ENCODE measurements around the gene DBET.
"Not testable (repeated sequence)": the region's sequence is repeated elsewhere in the genome, so short reads cannot be mapped to it uniquely, and the experiment has no call there.

DBET gene

GRCh38 chr4:190021973-190022372 is 42.3 kb upstream of the DBET start:
- peaks cover 72% of the 10 kb centered on the region for H3K27me3 ChIP-seq (ENCODE audit: control insufficient read depth, insufficient read depth, low read length)
- not testable (repeated sequence) for H3K9me3 ChIP-seq (ENCODE audit: control insufficient read depth, low read depth, low read length); H3K27ac ChIP-seq (ENCODE audit: low read length); H3K9ac ChIP-seq (ENCODE audit: low read length); H3K4me3 ChIP-seq (ENCODE audit: low read length); H3K4me1 ChIP-seq (ENCODE audit: control insufficient read depth, low read depth, low read length); H3K36me3 ChIP-seq (ENCODE audit: control insufficient read depth, low read depth, low read length)

GRCh38 chr4:190022614-190023281 is 41.6 kb upstream of the DBET start:
- peaks cover 64% of the 10 kb centered on the region for H3K27me3 ChIP-seq (ENCODE audit: control insufficient read depth, insufficient read depth, low read length)

GRCh38 chr4:190027156-190027555 is 37.1 kb upstream of the DBET start, which contains the start of gene FRG2:
Gene FRG2 (minus strand): TSS chr4:190027256. CDS start chr4:190027204, 52 bp downstream.
- H3K27me3 ChIP-seq (ENCODE audit: control insufficient read depth, insufficient read depth, low read length), result peaks cover 25% of the 10 kb centered on the region
- H3K36me3 ChIP-seq (ENCODE audit: control insufficient read depth, low read depth, low read length); H3K27ac ChIP-seq (ENCODE audit: low read length); H3K9me3 ChIP-seq (ENCODE audit: control insufficient read depth, low read depth, low read length); H3K4me3 ChIP-seq (ENCODE audit: low read length); H3K4me1 ChIP-seq (ENCODE audit: control insufficient read depth, low read depth, low read length); H3K9ac ChIP-seq (ENCODE audit: low read length): not testable (repeated sequence)

More at GRCh38 chr4:190022614-190023281, 41.6 kb upstream of the DBET start:
- H3K36me3 ChIP-seq (ENCODE audit: control insufficient read depth, low read depth, low read length); H3K4me1 ChIP-seq (ENCODE audit: control insufficient read depth, low read depth, low read length); H3K4me3 ChIP-seq (ENCODE audit: low read length); H3K9me3 ChIP-seq (ENCODE audit: control insufficient read depth, low read depth, low read length); H3K9ac ChIP-seq (ENCODE audit: low read length); H3K27ac ChIP-seq (ENCODE audit: low read length): not testable (repeated sequence)

GRCh38 chr4:190031264-190031663 is 33.0 kb upstream of the DBET start:
- not testable (repeated sequence) for H3K4me1 ChIP-seq (ENCODE audit: control insufficient read depth, low read depth, low read length); H3K4me3 ChIP-seq (ENCODE audit: low read length); H3K36me3 ChIP-seq (ENCODE audit: control insufficient read depth, low read depth, low read length); H3K9me3 ChIP-seq (ENCODE audit: control insufficient read depth, low read depth, low read length); H3K9ac ChIP-seq (ENCODE audit: low read length); H3K27me3 ChIP-seq (ENCODE audit: control insufficient read depth, insufficient read depth, low read length); H3K27ac ChIP-seq (ENCODE audit: low read length)

- H3K9me3 ChIP-seq (ENCODE audit: control insufficient read depth, low read depth, low read length); H3K9ac ChIP-seq (ENCODE audit: low read length); H3K4me1 ChIP-seq (ENCODE audit: control insufficient read depth, low read depth, low read length); H3K36me3 ChIP-seq (ENCODE audit: control insufficient read depth, low read depth, low read length); H3K27ac ChIP-seq (ENCODE audit: low read length); H3K4me3 ChIP-seq (ENCODE audit: low read length): not testable (repeated sequence)
- H3K27me3 ChIP-seq (ENCODE audit: control insufficient read depth, insufficient read depth, low read length), result peaks cover 23% of the 10 kb centered on the region
These were observed 26.5 kb upstream of the DBET start for GRCh38 chr4:190037704-190038388.

GRCh38 chr4:190040873-190041272 is 23.4 kb upstream of the DBET start:
- H3K4me3 ChIP-seq (ENCODE audit: low read length); H3K36me3 ChIP-seq (ENCODE audit: control insufficient read depth, low read depth, low read length); H3K9me3 ChIP-seq (ENCODE audit: control insufficient read depth, low read depth, low read length); H3K9ac ChIP-seq (ENCODE audit: low read length); H3K4me1 ChIP-seq (ENCODE audit: control insufficient read depth, low read depth, low read length); H3K27ac ChIP-seq (ENCODE audit: low read length): not testable (repeated sequence)
- H3K27me3 ChIP-seq (ENCODE audit: control insufficient read depth, insufficient read depth, low read length), result peaks cover 23% of the 10 kb centered on the region

GRCh38 chr4:190047627-190048026 is 16.7 kb upstream of the DBET start:
- H3K9ac ChIP-seq (ENCODE audit: low read length); H3K27me3 ChIP-seq (ENCODE audit: control insufficient read depth, insufficient read depth, low read length); H3K27ac ChIP-seq (ENCODE audit: low read length); H3K4me3 ChIP-seq (ENCODE audit: low read length); H3K4me1 ChIP-seq (ENCODE audit: control insufficient read depth, low read depth, low read length); H3K36me3 ChIP-seq (ENCODE audit: control insufficient read depth, low read depth, low read length); H3K9me3 ChIP-seq (ENCODE audit: control insufficient read depth, low read depth, low read length): not testable (repeated sequence)

- H3K9ac ChIP-seq (ENCODE audit: low read length); H3K36me3 ChIP-seq (ENCODE audit: control insufficient read depth, low read depth, low read length); H3K27ac ChIP-seq (ENCODE audit: low read length); H3K4me3 ChIP-seq (ENCODE audit: low read length); H3K27me3 ChIP-seq (ENCODE audit: control insufficient read depth, insufficient read depth, low read length); H3K9me3 ChIP-seq (ENCODE audit: control insufficient read depth, low read depth, low read length); H3K4me1 ChIP-seq (ENCODE audit: control insufficient read depth, low read depth, low read length): not testable (repeated sequence)
These were observed 14.7 kb upstream of the DBET start for GRCh38 chr4:190049378-190050239.

GRCh38 chr4:190058997-190059396 is 5.3 kb upstream of the DBET start:
- H3K9me3 ChIP-seq (ENCODE audit: control insufficient read depth, low read depth, low read length); H3K27ac ChIP-seq (ENCODE audit: low read length); H3K4me1 ChIP-seq (ENCODE audit: control insufficient read depth, low read depth, low read length); H3K9ac ChIP-seq (ENCODE audit: low read length); H3K4me3 ChIP-seq (ENCODE audit: low read length); H3K36me3 ChIP-seq (ENCODE audit: control insufficient read depth, low read depth, low read length); H3K27me3 ChIP-seq (ENCODE audit: control insufficient read depth, insufficient read depth, low read length): not testable (repeated sequence)

GRCh38 chr4:190064805-190065204 is 503 bp downstream of the DBET start:
- H3K27me3 ChIP-seq (ENCODE audit: control insufficient read depth, insufficient read depth, low read length); H3K4me3 ChIP-seq (ENCODE audit: low read length); H3K4me1 ChIP-seq (ENCODE audit: control insufficient read depth, low read depth, low read length); H3K9me3 ChIP-seq (ENCODE audit: control insufficient read depth, low read depth, low read length); H3K27ac ChIP-seq (ENCODE audit: low read length); H3K36me3 ChIP-seq (ENCODE audit: control insufficient read depth, low read depth, low read length); H3K9ac ChIP-seq (ENCODE audit: low read length): not testable (repeated sequence)

- not testable (repeated sequence) for H3K9me3 ChIP-seq (ENCODE audit: control insufficient read depth, low read depth, low read length); H3K4me3 ChIP-seq (ENCODE audit: low read length); H3K27me3 ChIP-seq (ENCODE audit: control insufficient read depth, insufficient read depth, low read length); H3K36me3 ChIP-seq (ENCODE audit: control insufficient read depth, low read depth, low read length); H3K9ac ChIP-seq (ENCODE audit: low read length); H3K27ac ChIP-seq (ENCODE audit: low read length); H3K4me1 ChIP-seq (ENCODE audit: control insufficient read depth, low read depth, low read length)
These were observed 4.0 kb downstream of the DBET start for GRCh38 chr4:190068351-190068750.
